ENCODE data around the gene JUN. TPM values are rescaled to one million over a fixed set of nuclear protein-coding genes. Genes with fewer than 3 reads are reported as not detected.

JUN gene
- total and polyA plus RNA-seq, 2 donors (not counting 1 experiment from before 2014, with no cell fraction given): 94.4 to 4,074 TPM

GRCh38 chr1:58783090-58783992, 506 bp downstream of the JUN start:
- peak; percentile 0 for ATAC-seq (ENCODE audit: low read depth)
- peak overlapping the region; percentile 65 to 99 (median 98) for H3K4me3 ChIP-seq (ENCODE audit: control extremely low read depth in 1 of 5, extremely low read depth in 1 of 5, insufficient read depth in 1 of 5, low read depth in 2 of 5, low read length in 4 of 5)

More at GRCh38 chr1:58783090-58783992, 506 bp downstream of the JUN start:
- no peaks in the 10 kb centered on the region for H3K27me3 ChIP-seq (replicated peaks in 1 of 4; ENCODE audit: control extremely low read depth in 1 of 4, control insufficient read depth in 3 of 4, insufficient read depth in 4 of 4, low read length in 3 of 4)
- peak overlapping the region; percentile 90 for H3K4me3 Mint-ChIP-seq
- H3K4me1 Mint-ChIP-seq: peaks cover 39% of the 10 kb centered on the region
- peaks cover 0 to 4% of the 10 kb centered on the region in 2 experiments for H3K36me3 ChIP-seq (replicated peaks in 1 of 2; ENCODE audit: control extremely low read depth in 1 of 2, control insufficient read depth in 1 of 2, extremely low read depth in 1 of 2, insufficient read depth in 2 of 2, low read length in 1 of 2)
- peak overlapping the region; percentile 97 for H3K27ac Mint-ChIP-seq
- H3K9me3 Mint-ChIP-seq (ENCODE audit: insufficient read depth): peaks cover 4% of the 10 kb centered on the region
- no peak overlapping the region for H2AFZ ChIP-seq (ENCODE audit: insufficient read depth, low read depth, low read length, poor library complexity, severe bottlenecking)
- H3K4me2 ChIP-seq (replicated peaks; ENCODE audit: low read depth, low read length, poor library complexity, severe bottlenecking): peak overlapping the region; percentile 95
- CTCF ChIA-PET: interaction anchor here (1.0 to 7.0 kb wide), 15 partner anchors 10 to 920 kb away, joined by 3 to 69 read pairs (median 5); partner anchors contain the start of gene FGGY
- peaks cover 0 to 5% (median 0%) of the 10 kb centered on the region in 3 donors for H3K9me3 ChIP-seq (ENCODE audit: control extremely low read depth in 1 of 3, control insufficient read depth in 2 of 3, insufficient read depth in 1 of 3, low read length in 2 of 3)
- peak overlapping the region; percentile 100 for H3K9ac ChIP-seq (ENCODE audit: low read length)
- H3K4me1 ChIP-seq (ENCODE audit: control insufficient read depth in 2 of 2, insufficient read depth in 2 of 2, low read length in 2 of 2): peaks cover 16 to 27% of the 10 kb centered on the region in 2 donors
- WGBS (ENCODE audit: insufficient coverage): under 1% methylated on average over 86 of the region's 86 CpGs
- H3K79me2 ChIP-seq (ENCODE audit: control insufficient read depth, insufficient read depth, low read length): peaks cover 10% of the 10 kb centered on the region
- intact Hi-C loops (cut with micrococcal nuclease): loop anchor here (2.0 to 5.0 kb wide), 2 partner anchors 43 to 81 kb away; partner anchors contain the start of gene MYSM1
- peak; percentile 78 for DNase-seq
- TF ChIP-seq EZH2 (IDR thresholded peaks at IDR 0.05; ENCODE audit: borderline replicate concordance, insufficient read depth, low read depth, low read length, poor library complexity, severe bottlenecking): no peak
- no peak for TF ChIP-seq CTCF (IDR thresholded peaks at IDR 0.05)
- peaks cover 26% of the 10 kb centered on the region for H4K20me1 ChIP-seq (ENCODE audit: control insufficient read depth, insufficient read depth, low read length, poor library complexity, severe bottlenecking)
- H3K27ac ChIP-seq (ENCODE audit: low read length in 2 of 2): peak overlapping the region; percentile 100
- no peaks in the 10 kb centered on the region for H3K27me3 Mint-ChIP-seq
- POLR2A ChIA-PET: interaction anchor here (1.0 to 4.1 kb wide), 18 partner anchors 10 to 915 kb away, joined by 3 to 36 read pairs (median 6); partner anchors contain the start of gene FGGY
